ENCODE results near the gene USP7. TPM values are rescaled to one million over a fixed set of nuclear protein-coding genes. Genes with fewer than 3 reads are reported as not detected.

USP7 gene
- total and polyA plus RNA-seq, 9 donors: 28.1 to 104 (median 86.3) TPM

DNA sequence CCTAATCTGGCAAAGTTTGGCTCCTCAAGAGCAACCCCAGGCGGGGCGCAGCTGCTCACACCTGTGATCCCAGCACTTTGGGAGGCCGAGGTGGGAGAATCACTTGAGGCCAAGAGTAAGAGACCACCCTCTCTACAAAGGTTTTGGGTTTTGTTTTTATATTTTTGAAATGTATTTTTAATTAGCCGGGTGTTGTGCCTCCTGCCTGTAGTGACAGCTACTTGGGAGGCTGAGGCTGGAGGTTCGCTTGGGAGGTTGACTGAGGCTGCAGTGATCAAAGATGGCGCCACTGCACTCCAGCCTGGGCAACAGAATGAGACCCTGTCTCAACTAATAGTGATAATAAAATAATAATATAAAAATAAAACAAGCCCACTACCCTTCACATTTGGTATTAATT, 756 bp upstream of the USP7 start:
- H3K9me3 ChIP-seq: no peaks in the 10 kb centered on the region
- H3K4me1 ChIP-seq (ENCODE audit: insufficient read depth): peaks cover 13% of the 10 kb centered on the region
- intact Hi-C loops (cut with DNase I): loop anchor here in 1 of 4 donors (5.0 kb wide), 1 partner anchor 128 kb away; the partner anchor contains the start of gene HAPSTR1
- peak overlapping the region; percentile 42 for H3K4me3 ChIP-seq
- peak overlapping the region in 1 of 2 donors; percentile 63 for H3K27ac ChIP-seq
- no peaks in the 10 kb centered on the region for H3K36me3 ChIP-seq
- no peak for DNase-seq
- H3K27me3 ChIP-seq: no peaks in the 10 kb centered on the region
- TF ChIP-seq EP300 (IDR thresholded peaks at IDR 0.05) (no peak), POLR2A (IDR thresholded peaks at IDR 0.05) (no peak)
- TF ChIP-seq, protein P1, sequence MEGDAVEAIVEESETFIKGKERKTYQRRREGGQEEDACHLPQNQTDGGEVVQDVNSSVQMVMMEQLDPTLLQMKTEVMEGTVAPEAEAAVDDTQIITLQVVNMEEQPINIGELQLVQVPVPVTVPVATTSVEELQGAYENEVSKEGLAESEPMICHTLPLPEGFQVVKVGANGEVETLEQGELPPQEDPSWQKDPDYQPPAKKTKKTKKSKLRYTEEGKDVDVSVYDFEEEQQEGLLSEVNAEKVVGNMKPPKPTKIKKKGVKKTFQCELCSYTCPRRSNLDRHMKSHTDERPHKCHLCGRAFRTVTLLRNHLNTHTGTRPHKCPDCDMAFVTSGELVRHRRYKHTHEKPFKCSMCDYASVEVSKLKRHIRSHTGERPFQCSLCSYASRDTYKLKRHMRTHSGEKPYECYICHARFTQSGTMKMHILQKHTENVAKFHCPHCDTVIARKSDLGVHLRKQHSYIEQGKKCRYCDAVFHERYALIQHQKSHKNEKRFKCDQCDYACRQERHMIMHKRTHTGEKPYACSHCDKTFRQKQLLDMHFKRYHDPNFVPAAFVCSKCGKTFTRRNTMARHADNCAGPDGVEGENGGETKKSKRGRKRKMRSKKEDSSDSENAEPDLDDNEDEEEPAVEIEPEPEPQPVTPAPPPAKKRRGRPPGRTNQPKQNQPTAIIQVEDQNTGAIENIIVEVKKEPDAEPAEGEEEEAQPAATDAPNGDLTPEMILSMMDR (IDR thresholded peaks at IDR 0.05): no peak
- WGBS, 3 donors: 33 to 43% (median 34%) methylated on average over 6 of the region's 6 CpGs

- H3K27ac ChIP-seq: peak overlapping the region; percentile 56 to 70
- WGBS, 3 donors: 0 to 2% (median 1%) methylated on average over 18 to 140 of the region's 146 CpGs
- TF ChIP-seq, protein P1 (IDR thresholded peaks at IDR 0.05): no peak
- TF ChIP-seq EP300 (IDR thresholded peaks at IDR 0.05): no peak
- no peak for TF ChIP-seq POLR2A (IDR thresholded peaks at IDR 0.05)
- peak in 2 of 5 donors; percentile 28 to 57 for DNase-seq
- peaks cover 20% of the 10 kb centered on the region for H3K4me1 ChIP-seq (ENCODE audit: insufficient read depth)
- H3K27me3 ChIP-seq: no peaks in the 10 kb centered on the region
- H3K36me3 ChIP-seq: no peaks in the 10 kb centered on the region
- no peaks in the 10 kb centered on the region for H3K9me3 ChIP-seq
- peak overlapping the region; percentile 67 for H3K4me3 ChIP-seq
- intact Hi-C loops (cut with DNase I): loop anchor here in 1 of 4 donors (5.0 kb wide), 1 partner anchor 129 kb away; the partner anchor contains the start of gene HAPSTR1
Measured at GRCh38 chr16:8963010-8963820, 491 bp downstream of the USP7 start.

DNA sequence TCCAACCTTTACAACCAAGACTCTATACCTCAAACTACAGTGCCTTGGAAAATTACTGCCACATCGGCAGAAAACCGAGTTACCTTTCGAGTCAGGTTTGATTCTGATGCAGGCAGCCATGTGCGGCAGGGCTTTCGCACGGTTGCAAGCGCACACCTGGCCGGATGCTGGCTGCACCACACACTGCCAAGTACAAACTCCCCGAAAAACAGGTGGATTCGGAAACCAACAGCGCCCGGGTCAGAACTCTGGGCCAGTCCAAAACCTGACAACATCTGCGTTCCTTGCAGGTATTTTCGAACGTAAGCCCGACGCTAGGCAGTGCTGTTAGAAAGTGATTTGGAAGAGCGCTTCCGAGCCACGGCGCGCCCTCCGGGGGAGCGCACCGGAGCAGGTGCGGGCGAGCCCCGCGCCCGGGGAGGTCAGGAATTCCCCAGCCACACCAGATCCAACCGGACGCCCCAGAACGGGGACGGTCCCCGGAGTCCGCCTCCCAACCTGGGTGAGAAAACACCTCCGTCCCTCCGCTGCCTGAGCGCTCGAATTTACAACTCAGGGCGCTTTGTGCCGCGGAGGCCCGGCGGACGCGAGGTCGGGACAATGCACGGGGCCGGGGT, 1.2 kb downstream of the USP7 start:
- H3K36me3 ChIP-seq: no peaks in the 10 kb centered on the region
- peaks cover 23% of the 10 kb centered on the region for H3K4me1 ChIP-seq (ENCODE audit: insufficient read depth)
- no peaks in the 10 kb centered on the region for H3K27me3 ChIP-seq
- TF ChIP-seq, protein P1 (IDR thresholded peaks at IDR 0.05): no peak
- TF ChIP-seq EP300 (IDR thresholded peaks at IDR 0.05): no peak
- no peak for TF ChIP-seq POLR2A (IDR thresholded peaks at IDR 0.05)
- 1 to 2% (median 1%) methylated on average over 50 of the region's 50 CpGs for WGBS, 3 donors
- H3K27ac ChIP-seq: peak overlapping the region; percentile 56 to 70
- H3K9me3 ChIP-seq: no peaks in the 10 kb centered on the region
- intact Hi-C loops (cut with DNase I): loop anchor here in 1 of 4 donors (5.0 kb wide), 1 partner anchor 130 kb away; the partner anchor contains the start of gene HAPSTR1
- H3K4me3 ChIP-seq: peak overlapping the region; percentile 67
- DNase-seq: peak in 2 of 5 donors; percentile 47 to 50

DNA sequence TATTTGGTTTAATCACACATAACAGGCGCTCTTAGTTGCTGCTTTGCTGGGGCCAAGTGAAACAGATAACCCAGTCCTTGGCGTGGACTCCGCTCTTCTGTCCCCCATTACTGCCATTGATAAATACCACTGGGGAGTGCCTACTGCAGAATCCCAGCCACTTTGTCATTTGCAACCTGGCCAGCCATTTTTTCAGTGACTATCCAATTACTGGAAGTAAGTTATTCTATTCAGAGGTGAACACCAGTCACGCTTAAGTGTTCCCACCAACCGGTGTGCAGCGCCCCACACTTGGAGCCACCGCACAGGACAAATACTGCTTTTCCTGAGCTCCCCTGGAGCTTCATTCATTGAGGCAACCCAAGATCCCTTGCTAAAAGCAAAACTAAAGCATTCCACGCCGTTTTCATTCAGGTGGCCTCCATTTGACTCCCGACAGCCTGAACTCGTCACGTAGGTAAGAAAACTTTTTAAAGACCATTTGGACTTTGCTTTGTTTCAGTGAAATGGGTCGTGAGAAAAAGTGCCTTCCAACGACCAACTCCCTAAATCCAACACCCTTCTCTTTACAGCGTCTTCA, 1.8 kb downstream of the USP7 start:
- no peak overlapping the region for H3K27ac ChIP-seq

More for the DNA sequence above, 1.8 kb downstream of the USP7 start:
- Histone ChIP-seq H3K27me3 (no peaks in the 10 kb centered on the region), H3K4me3 (peak overlapping the region; percentile 67), H3K36me3 (no peaks in the 10 kb centered on the region), H3K4me1 (ENCODE audit: insufficient read depth) (peaks cover 26% of the 10 kb centered on the region), H3K9me3 (no peaks in the 10 kb centered on the region)
- no peak for TF ChIP-seq EP300 (IDR thresholded peaks at IDR 0.05)
- TF ChIP-seq POLR2A (IDR thresholded peaks at IDR 0.05): no peak
- TF ChIP-seq, protein P1 (IDR thresholded peaks at IDR 0.05): no peak
- no peak for DNase-seq
- 22 to 32% (median 26%) methylated on average over 15 of the region's 15 CpGs for WGBS, 3 donors
- intact Hi-C loops (cut with DNase I): loop anchor here in 1 of 4 donors (5.0 kb wide), 1 partner anchor 130 kb away; the partner anchor contains the start of gene HAPSTR1

All from ovary (tissue), 9 donors.